ENCODE results near the gene LSP1. TPM values are rescaled to one million over a fixed set of nuclear protein-coding genes. Genes with fewer than 3 reads are reported as not detected.

Gene LSP1
- total and polyA plus RNA-seq, 2 donors from 2014 or later = 8.4 to 26.1 TPM

DNA sequence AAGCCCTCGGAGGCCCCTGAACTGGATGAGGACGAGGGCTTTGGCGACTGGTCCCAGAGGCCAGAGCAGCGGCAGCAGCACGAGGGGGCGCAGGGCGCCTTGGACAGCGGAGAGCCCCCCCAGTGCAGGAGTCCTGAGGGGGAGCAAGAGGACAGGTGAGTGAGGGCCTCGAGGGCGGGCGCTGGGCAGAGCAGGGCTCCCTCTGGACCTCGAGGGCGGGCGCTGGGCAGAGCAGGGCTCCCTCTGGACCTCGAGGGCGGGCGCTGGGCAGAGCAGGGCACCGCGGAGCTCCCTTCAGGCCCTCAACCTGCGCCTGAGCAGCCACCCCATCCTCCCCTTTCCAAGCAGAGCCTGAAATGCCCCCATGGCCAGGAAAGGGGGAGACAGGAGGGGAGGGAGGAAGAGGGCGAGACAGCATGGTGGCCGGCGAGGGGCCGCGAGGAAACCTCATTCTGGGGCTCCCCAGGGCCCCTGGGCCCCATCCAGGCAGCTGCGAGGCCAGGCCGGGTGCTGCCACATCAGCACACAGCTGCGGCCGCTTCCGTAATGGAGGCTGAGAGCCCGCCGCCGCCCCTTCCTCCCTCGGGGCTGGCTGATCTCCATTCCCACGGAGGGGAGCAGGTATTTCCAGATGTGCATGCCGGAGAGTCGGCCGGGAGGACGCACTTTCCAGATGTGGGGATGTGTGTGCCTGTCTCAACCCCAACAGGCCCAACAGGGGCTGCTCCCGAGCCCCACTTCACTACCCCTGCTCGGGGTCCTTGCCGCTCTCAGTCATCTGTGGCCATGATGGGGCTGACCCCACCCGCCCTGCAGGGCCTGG lies 28.8 kb downstream of the LSP1 start:
- Histone ChIP-seq H3K27ac (ENCODE audit: low read depth in 2 of 2, low read length in 2 of 2) (no peak overlapping the region), H3K4me3 (ENCODE audit: low read length in 3 of 3) (no peak overlapping the region), H3K4me1 (ENCODE audit: control insufficient read depth in 2 of 3, insufficient read depth in 2 of 3, low read depth in 1 of 3, low read length in 3 of 3) (no peaks in the 10 kb centered on the region), H3K36me3 (ENCODE audit: control insufficient read depth in 2 of 3, insufficient read depth in 3 of 3, low read length in 3 of 3) (no peaks in the 10 kb centered on the region), H3K9me3 (ENCODE audit: control insufficient read depth in 2 of 3, insufficient read depth in 1 of 3, low read length in 3 of 3) (no peaks in the 10 kb centered on the region), H3K27me3 (ENCODE audit: control insufficient read depth, insufficient read depth, low read length) (no peaks in the 10 kb centered on the region), H3K9ac (ENCODE audit: low read length in 3 of 3) (no peak overlapping the region)
- FAIRE-seq = no peak
- TF ChIP-seq, protein P1, sequence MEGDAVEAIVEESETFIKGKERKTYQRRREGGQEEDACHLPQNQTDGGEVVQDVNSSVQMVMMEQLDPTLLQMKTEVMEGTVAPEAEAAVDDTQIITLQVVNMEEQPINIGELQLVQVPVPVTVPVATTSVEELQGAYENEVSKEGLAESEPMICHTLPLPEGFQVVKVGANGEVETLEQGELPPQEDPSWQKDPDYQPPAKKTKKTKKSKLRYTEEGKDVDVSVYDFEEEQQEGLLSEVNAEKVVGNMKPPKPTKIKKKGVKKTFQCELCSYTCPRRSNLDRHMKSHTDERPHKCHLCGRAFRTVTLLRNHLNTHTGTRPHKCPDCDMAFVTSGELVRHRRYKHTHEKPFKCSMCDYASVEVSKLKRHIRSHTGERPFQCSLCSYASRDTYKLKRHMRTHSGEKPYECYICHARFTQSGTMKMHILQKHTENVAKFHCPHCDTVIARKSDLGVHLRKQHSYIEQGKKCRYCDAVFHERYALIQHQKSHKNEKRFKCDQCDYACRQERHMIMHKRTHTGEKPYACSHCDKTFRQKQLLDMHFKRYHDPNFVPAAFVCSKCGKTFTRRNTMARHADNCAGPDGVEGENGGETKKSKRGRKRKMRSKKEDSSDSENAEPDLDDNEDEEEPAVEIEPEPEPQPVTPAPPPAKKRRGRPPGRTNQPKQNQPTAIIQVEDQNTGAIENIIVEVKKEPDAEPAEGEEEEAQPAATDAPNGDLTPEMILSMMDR (IDR thresholded peaks at IDR 0.05; ENCODE audit: borderline replicate concordance, extremely low read depth, insufficient read depth) = no peak
- peak in 1 of 5 donors; percentile 75 for DNase-seq
- intact Hi-C loops (cut with DNase I) = no loop called here

- H3K4me1 ChIP-seq (ENCODE audit: control insufficient read depth in 2 of 3, insufficient read depth in 2 of 3, low read depth in 1 of 3, low read length in 3 of 3) = no peaks in the 10 kb centered on the region
- no peaks in the 10 kb centered on the region for H3K36me3 ChIP-seq (ENCODE audit: control insufficient read depth in 2 of 3, insufficient read depth in 3 of 3, low read length in 3 of 3)
- TF ChIP-seq, protein P1 (IDR thresholded peaks at IDR 0.05; ENCODE audit: borderline replicate concordance, extremely low read depth, insufficient read depth) = peak; percentile 91
- H3K9me3 ChIP-seq (ENCODE audit: control insufficient read depth in 2 of 3, insufficient read depth in 1 of 3, low read length in 3 of 3) = no peaks in the 10 kb centered on the region
- intact Hi-C loops (cut with DNase I) = no loop called here
- no peak overlapping the region for H3K27ac ChIP-seq (ENCODE audit: low read depth in 2 of 2, low read length in 2 of 2)
- no peak overlapping the region for H3K9ac ChIP-seq (ENCODE audit: low read length in 3 of 3)
- FAIRE-seq (no peak), DNase-seq (peak; percentile 90 to 95 (median 91))
- H3K27me3 ChIP-seq (ENCODE audit: control insufficient read depth, insufficient read depth, low read length) = no peaks in the 10 kb centered on the region
- H3K4me3 ChIP-seq (ENCODE audit: low read length in 3 of 3) = no peak overlapping the region
These were observed 29.7 kb downstream of the LSP1 start for GRCh38 chr11:1882265-1883238.

DNA sequence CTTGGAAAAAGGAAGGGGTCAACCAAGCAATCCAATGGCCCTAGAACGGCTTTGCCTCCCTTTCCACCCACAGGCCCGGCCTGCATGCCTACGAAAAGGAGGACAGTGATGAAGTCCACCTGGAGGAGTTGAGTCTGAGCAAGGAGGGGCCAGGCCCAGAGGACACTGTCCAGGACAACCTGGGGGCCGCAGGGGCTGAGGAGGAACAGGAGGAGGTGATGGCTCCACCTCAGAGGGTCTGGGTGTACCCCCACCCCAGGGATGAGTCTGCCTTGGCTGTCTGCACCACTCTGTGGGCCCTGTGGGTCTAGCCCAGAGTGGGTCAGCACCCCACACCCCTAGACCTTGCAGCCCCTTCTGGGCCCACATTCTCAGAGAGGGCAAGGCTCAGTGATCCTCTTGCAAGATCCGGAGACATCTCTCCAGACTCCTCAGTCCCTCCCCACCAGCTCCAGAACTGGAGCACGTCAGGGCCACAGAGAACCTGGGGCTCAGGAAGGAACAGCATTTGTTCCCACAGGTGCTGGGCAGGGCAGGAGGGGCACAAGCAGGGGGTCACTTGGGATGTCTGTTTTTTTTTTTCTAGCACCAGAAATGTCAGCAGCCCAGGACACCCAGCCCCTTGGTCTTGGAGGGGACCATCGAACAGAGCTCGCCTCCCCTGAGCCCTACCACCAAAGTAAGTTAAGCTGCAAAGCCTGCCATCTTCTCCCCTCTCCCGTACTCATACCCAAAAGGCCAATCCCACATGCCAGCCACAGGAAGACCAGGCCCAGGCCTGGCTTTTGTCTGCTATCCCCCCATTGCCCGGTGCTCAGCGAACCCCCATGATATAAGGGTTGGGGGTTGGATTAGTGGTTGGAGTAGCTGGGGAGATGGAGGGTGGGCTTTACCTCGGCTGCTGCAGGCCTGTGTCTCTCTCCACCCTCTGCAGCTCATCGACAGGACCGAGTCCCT lies 30.7 kb downstream of the LSP1 start:
- TF ChIP-seq, protein P1 (IDR thresholded peaks at IDR 0.05; ENCODE audit: borderline replicate concordance, extremely low read depth, insufficient read depth) = no peak
- no peaks in the 10 kb centered on the region for H3K27me3 ChIP-seq (ENCODE audit: control insufficient read depth, insufficient read depth, low read length)
- no peak overlapping the region for H3K4me3 ChIP-seq (ENCODE audit: low read length in 3 of 3)
- H3K4me1 ChIP-seq (ENCODE audit: control insufficient read depth in 2 of 3, insufficient read depth in 2 of 3, low read depth in 1 of 3, low read length in 3 of 3) = no peaks in the 10 kb centered on the region
- H3K9ac ChIP-seq (ENCODE audit: low read length in 3 of 3) = no peak overlapping the region
- H3K36me3 ChIP-seq (ENCODE audit: control insufficient read depth in 2 of 3, insufficient read depth in 3 of 3, low read length in 3 of 3) = no peaks in the 10 kb centered on the region
- intact Hi-C loops (cut with DNase I) = no loop called here
- no peak overlapping the region for H3K27ac ChIP-seq (ENCODE audit: low read depth in 2 of 2, low read length in 2 of 2)
- H3K9me3 ChIP-seq (ENCODE audit: control insufficient read depth in 2 of 3, insufficient read depth in 1 of 3, low read length in 3 of 3) = no peaks in the 10 kb centered on the region
- FAIRE-seq = no peak
- peak in 3 of 5 donors; percentile 22 to 58 (median 51) for DNase-seq
